ENCODE results near the gene SLC4A4.
A peak's percentile ranks its signal among the peaks of the same experiment; 100 is the strongest.

Gene SLC4A4

GRCh38 chr4:71559957-71560571 lies 221.2 kb downstream of the SLC4A4 start:
- CTCF ChIA-PET = no interaction called here

More at GRCh38 chr4:71559957-71560571, 221.2 kb downstream of the SLC4A4 start:
- Histone ChIP-seq H3K36me3 (ENCODE audit: control insufficient read depth in 2 of 2, insufficient read depth in 1 of 2, low read length in 2 of 2) (no peaks in the 10 kb centered on the region), H3K4me1 (ENCODE audit: control insufficient read depth, insufficient read depth, low read length) (no peaks in the 10 kb centered on the region), H3K27ac (ENCODE audit: extremely low read depth, low read depth, low read length) (no peak overlapping the region), H3K9me3 (ENCODE audit: control insufficient read depth, insufficient read depth, low read depth, low read length) (no peaks in the 10 kb centered on the region), H3K4me3 (ENCODE audit: low read depth, low read length) (no peak overlapping the region)
- TF ChIP-seq ZNF175 (tag by site-specific recombination; IDR thresholded peaks at IDR 0.05) (no peak), ZNF660 (tag by site-specific recombination; IDR thresholded peaks at IDR 0.05) (no peak), ZNF747 (tag by site-specific recombination; IDR thresholded peaks at IDR 0.05) (no peak), ZNF707 (tag by site-specific recombination; IDR thresholded peaks at IDR 0.05) (no peak), ZNF558 (tag by site-specific recombination; IDR thresholded peaks at IDR 0.05) (0 out of 2 replicates have a peak, but pooled peaks have one; percentile 37), ZNF629 (tag by site-specific recombination; IDR thresholded peaks at IDR 0.05) (0 out of 2 replicates have a peak, but pooled peaks have one; percentile 38), SP2 (tag by site-specific recombination; IDR thresholded peaks at IDR 0.05) (no peak), ZNF791 (tag by site-specific recombination; IDR thresholded peaks at IDR 0.05) (no peak), PRDM10 (tag by site-specific recombination; IDR thresholded peaks at IDR 0.05) (peak; percentile 62), SCRT2 (tag by site-specific recombination; IDR thresholded peaks at IDR 0.05) (peak; percentile 34; the same call in 1 of the 2 replicates), ZNF792 (tag by site-specific recombination; IDR thresholded peaks at IDR 0.05) (no peak), OVOL3 (tag by site-specific recombination; IDR thresholded peaks at IDR 0.05) (no peak), ZEB2 (tag by site-specific recombination; IDR thresholded peaks at IDR 0.05) (no peak), GLIS1 (tag by site-specific recombination; IDR thresholded peaks at IDR 0.05) (no peak), PRDM1 (tag by site-specific recombination; IDR thresholded peaks at IDR 0.05) (0 out of 2 replicates have a peak, but pooled peaks have one; percentile 24), ATF2 (tag by site-specific recombination; IDR thresholded peaks at IDR 0.05; ENCODE audit: low read depth) (peak; percentile 78)
- TF ChIP-seq, protein P1, sequence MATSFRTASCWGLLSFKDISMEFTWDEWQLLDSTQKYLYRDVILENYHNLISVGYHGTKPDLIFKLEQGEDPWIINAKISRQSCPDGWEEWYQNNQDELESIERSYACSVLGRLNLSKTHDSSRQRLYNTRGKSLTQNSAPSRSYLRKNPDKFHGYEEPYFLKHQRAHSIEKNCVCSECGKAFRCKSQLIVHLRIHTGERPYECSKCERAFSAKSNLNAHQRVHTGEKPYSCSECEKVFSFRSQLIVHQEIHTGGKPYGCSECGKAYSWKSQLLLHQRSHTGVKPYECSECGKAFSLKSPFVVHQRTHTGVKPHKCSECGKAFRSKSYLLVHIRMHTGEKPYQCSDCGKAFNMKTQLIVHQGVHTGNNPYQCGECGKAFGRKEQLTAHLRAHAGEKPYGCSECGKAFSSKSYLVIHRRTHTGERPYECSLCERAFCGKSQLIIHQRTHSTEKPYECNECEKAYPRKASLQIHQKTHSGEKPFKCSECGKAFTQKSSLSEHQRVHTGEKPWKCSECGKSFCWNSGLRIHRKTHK (tag by site-specific recombination; IDR thresholded peaks at IDR 0.05) = no peak
- TF ChIP-seq, protein P2, sequence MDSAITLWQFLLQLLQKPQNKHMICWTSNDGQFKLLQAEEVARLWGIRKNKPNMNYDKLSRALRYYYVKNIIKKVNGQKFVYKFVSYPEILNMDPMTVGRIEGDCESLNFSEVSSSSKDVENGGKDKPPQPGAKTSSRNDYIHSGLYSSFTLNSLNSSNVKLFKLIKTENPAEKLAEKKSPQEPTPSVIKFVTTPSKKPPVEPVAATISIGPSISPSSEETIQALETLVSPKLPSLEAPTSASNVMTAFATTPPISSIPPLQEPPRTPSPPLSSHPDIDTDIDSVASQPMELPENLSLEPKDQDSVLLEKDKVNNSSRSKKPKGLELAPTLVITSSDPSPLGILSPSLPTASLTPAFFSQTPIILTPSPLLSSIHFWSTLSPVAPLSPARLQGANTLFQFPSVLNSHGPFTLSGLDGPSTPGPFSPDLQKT (IDR thresholded peaks at IDR 0.05; ENCODE audit: borderline replicate concordance, low read depth, low read length) = no peak
- TF ChIP-seq, protein P3, sequence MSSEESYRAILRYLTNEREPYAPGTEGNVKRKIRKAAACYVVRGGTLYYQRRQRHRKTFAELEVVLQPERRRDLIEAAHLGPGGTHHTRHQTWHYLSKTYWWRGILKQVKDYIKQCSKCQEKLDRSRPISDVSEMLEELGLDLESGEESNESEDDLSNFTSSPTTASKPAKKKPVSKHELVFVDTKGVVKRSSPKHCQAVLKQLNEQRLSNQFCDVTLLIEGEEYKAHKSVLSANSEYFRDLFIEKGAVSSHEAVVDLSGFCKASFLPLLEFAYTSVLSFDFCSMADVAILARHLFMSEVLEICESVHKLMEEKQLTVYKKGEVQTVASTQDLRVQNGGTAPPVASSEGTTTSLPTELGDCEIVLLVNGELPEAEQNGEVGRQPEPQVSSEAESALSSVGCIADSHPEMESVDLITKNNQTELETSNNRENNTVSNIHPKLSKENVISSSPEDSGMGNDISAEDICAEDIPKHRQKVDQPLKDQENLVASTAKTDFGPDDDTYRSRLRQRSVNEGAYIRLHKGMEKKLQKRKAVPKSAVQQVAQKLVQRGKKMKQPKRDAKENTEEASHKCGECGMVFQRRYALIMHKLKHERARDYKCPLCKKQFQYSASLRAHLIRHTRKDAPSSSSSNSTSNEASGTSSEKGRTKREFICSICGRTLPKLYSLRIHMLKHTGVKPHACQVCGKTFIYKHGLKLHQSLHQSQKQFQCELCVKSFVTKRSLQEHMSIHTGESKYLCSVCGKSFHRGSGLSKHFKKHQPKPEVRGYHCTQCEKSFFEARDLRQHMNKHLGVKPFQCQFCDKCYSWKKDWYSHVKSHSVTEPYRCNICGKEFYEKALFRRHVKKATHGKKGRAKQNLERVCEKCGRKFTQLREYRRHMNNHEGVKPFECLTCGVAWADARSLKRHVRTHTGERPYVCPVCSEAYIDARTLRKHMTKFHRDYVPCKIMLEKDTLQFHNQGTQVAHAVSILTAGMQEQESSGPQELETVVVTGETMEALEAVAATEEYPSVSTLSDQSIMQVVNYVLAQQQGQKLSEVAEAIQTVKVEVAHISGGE (tag by site-specific recombination; conservative IDR thresholded peaks at IDR 0.05; ENCODE audit: low read depth) = no peak
- POLR2A ChIA-PET = no interaction called here

All from HEK293 (cell line).